MM.1S (cell line): ENCODE results near the gene BANP.

Source experiments
- DNase-seq: peaks from one replicate; pipeline ENCODE4 v3.0.0-alpha.2; 2015
- H2AFZ ChIP-seq: fragments of 300-600 bp; sonication (generic); 2 replicates; pipeline ENCODE4 v1.6.0; 2016; ENCODE audit warnings: antibody characterized with exemption, low read length
- H3F3A ChIP-seq: fragments of 300-600 bp; sonication (generic); 2 replicates; pipeline ENCODE4 v1.6.1; 2016; ENCODE audit warnings: mild to moderate bottlenecking, antibody characterized with exemption, low read length, moderate library complexity, mixed read lengths; ENCODE audit not compliant: insufficient read depth
- H3K27ac ChIP-seq: fragments of 300-600 bp; sonication (generic); 2 replicates; pipeline ENCODE4 v1.5.1; 2016; ENCODE audit warnings: mild to moderate bottlenecking, low read length
- H3K27me3 ChIP-seq: fragments of 300-600 bp; sonication (generic); replicated peaks from 2 replicates; pipeline ENCODE4 v1.6.0; 2016; ENCODE audit warnings: low read length; ENCODE audit not compliant: insufficient read depth
- H3K36me3 ChIP-seq: fragments of 300-600 bp; sonication (generic); replicated peaks from 2 replicates; pipeline ENCODE4 v1.6.1; 2016; ENCODE audit warnings: mild to moderate bottlenecking, low read length, mixed read lengths; ENCODE audit not compliant: insufficient read depth
- H3K4me1 ChIP-seq: fragments of 300-600 bp; sonication (generic); 2 replicates; pipeline ENCODE4 v1.6.1; 2016; ENCODE audit warnings: low read length, mixed read lengths
- H3K4me2 ChIP-seq: fragments of 300-600 bp; sonication (generic); 2 replicates; pipeline ENCODE4 v1.6.0; 2016; ENCODE audit warnings: low read depth, low read length
- H3K4me3 ChIP-seq: fragments of 300-600 bp; sonication (generic); 2 replicates; pipeline ENCODE4 v1.5.1; 2016; ENCODE audit warnings: low read length, mixed read lengths
- H3K79me2 ChIP-seq: fragments of 300-600 bp; sonication (generic); 2 replicates; pipeline ENCODE4 v1.6.1; 2016; ENCODE audit warnings: mixed run types, low read length, mixed read lengths
- H3K9ac ChIP-seq: fragments of 300-600 bp; sonication (generic); 2 replicates; pipeline ENCODE4 v1.6.1; 2016; ENCODE audit warnings: low read length, mixed read lengths
- H3K9me2 ChIP-seq: fragments of 300-600 bp; sonication (generic); replicated peaks from 2 replicates; pipeline ENCODE4 v1.6.1; 2016; ENCODE audit warnings: mild to moderate bottlenecking, low read length, mixed read lengths; ENCODE audit not compliant: insufficient read depth
- H3K9me3 ChIP-seq: fragments of 300-600 bp; sonication (generic); replicated peaks from 2 replicates; pipeline ENCODE4 v1.6.1; 2016; ENCODE audit warnings: mild to moderate bottlenecking, low read length, mixed read lengths; ENCODE audit not compliant: insufficient read depth
- H4K20me1 ChIP-seq: fragments of 300-600 bp; sonication (generic); 2 replicates; pipeline ENCODE4 v1.6.1; 2016; ENCODE audit warnings: mild to moderate bottlenecking, low read length, moderate library complexity, mixed read lengths; ENCODE audit not compliant: insufficient read depth
- EZH2 ChIP-seq: fragments of 300-600 bp; sonication (generic); optimal IDR thresholded peaks from 2 replicates; pipeline ENCODE3; 2017; ENCODE audit warnings: low read depth, mild to moderate bottlenecking, antibody characterized with exemption, low read length, mixed read lengths
- EZH2phosphoT487 ChIP-seq: fragments of 300-600 bp; sonication (generic); IDR thresholded peaks from 2 replicates; pipeline ENCODE4 v1.6.1; 2018; ENCODE audit warnings: antibody characterized with exemption, low read length
- TF ChIP-seq, protein P1 (sequence below): fragments of 300-600 bp; sonication (generic); IDR thresholded peaks from 2 replicates; pipeline ENCODE4 v1.5.1; 2016; ENCODE audit warnings: antibody characterized with exemption, low read length, mixed read lengths

Gene BANP

DNA sequence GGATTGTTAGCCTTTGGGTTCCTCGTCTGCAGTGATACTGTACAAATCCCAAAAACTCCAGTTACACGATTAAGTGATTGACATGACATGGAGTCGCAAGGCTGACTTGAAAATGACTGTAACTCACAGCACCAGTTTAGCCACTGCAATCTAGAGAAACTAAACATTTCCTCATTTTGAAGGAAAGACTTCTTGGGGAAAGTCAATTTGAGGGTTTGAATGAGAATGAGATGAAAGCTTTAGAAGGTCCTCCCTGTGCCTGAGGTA, 4.8 kb downstream of the BANP start:
- Histone ChIP-seq H3K79me2 (peaks cover 86% of the 10 kb centered on the region), H3K4me2 (peak overlapping the region; percentile 76), H3K9me3 (no peaks in the 10 kb centered on the region), H3F3A (peaks cover 17% of the 10 kb centered on the region), H3K36me3 (no peaks in the 10 kb centered on the region), H3K27me3 (no peaks in the 10 kb centered on the region), H3K27ac (peak overlapping the region; percentile 99), H4K20me1 (no peaks in the 10 kb centered on the region), H3K4me3 (peak overlapping the region; percentile 40), H2AFZ (no peak overlapping the region), H3K9ac (peak overlapping the region; percentile 74), H3K9me2 (no peaks in the 10 kb centered on the region), H3K4me1 (peaks cover 28% of the 10 kb centered on the region)
- no peak for TF ChIP-seq EZH2
- TF ChIP-seq, protein P1, sequence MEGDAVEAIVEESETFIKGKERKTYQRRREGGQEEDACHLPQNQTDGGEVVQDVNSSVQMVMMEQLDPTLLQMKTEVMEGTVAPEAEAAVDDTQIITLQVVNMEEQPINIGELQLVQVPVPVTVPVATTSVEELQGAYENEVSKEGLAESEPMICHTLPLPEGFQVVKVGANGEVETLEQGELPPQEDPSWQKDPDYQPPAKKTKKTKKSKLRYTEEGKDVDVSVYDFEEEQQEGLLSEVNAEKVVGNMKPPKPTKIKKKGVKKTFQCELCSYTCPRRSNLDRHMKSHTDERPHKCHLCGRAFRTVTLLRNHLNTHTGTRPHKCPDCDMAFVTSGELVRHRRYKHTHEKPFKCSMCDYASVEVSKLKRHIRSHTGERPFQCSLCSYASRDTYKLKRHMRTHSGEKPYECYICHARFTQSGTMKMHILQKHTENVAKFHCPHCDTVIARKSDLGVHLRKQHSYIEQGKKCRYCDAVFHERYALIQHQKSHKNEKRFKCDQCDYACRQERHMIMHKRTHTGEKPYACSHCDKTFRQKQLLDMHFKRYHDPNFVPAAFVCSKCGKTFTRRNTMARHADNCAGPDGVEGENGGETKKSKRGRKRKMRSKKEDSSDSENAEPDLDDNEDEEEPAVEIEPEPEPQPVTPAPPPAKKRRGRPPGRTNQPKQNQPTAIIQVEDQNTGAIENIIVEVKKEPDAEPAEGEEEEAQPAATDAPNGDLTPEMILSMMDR: no peak
- TF ChIP-seq EZH2phosphoT487: no peak
- no peak for DNase-seq

DNA sequence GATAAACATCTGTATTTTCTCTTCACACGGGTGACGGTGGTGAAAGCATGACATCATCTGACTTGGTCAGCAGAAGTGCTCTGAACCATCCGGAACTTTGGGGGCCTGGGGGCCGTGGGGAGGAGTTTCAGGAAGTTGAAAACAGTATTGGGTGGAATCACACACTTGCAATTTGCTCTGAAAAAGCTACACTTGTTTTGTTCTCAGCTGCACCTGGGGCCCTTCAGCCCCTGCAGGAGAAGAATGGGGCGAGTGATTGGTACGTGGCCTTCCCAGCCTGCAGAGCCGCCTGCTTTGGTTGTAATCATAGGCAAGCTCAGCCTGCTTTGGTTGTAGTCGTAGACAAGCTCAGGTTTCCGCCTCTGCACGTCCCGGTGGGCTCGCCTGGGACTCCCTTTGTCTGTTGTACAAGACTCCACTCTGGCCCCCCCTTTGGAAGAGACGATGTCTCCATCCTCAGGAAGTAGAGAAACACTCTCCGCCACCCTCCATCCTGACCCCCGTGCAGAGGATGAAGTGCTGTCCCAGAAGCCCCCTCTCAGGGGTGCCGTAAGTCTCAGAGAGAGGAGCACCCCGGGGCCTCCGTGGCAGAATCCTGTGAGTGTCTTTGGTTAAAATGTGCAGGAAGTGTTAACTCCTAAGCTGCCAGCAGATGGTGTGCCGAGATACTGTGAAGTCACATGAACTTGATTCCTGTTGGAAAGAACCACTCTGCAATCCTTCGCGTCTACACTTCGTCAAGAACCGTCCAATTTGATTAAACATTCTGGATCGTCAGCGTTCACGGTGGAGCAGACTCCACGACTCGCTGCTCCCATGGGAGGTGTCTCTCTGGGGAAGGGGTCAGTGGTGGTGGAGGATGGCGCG, 5.4 kb downstream of the BANP start:
- peak overlapping the region; percentile 76 for H3K4me2 ChIP-seq
- DNase-seq: peak; percentile 81
- H3K4me1 ChIP-seq: peaks cover 28% of the 10 kb centered on the region
- H3K9ac ChIP-seq: peak overlapping the region; percentile 74
- peak overlapping the region; percentile 41 for H3K4me3 ChIP-seq
- TF ChIP-seq EZH2 (no peak), EZH2phosphoT487 (no peak)
- TF ChIP-seq, protein P1: no peak
- no peaks in the 10 kb centered on the region for H3K36me3 ChIP-seq
- H3F3A ChIP-seq: peaks cover 17% of the 10 kb centered on the region
- H3K27me3 ChIP-seq: no peaks in the 10 kb centered on the region
- H3K27ac ChIP-seq: peak overlapping the region; percentile 99
- no peaks in the 10 kb centered on the region for H3K9me3 ChIP-seq
- H3K9me2 ChIP-seq: no peaks in the 10 kb centered on the region
- H4K20me1 ChIP-seq: no peaks in the 10 kb centered on the region
- no peak overlapping the region for H2AFZ ChIP-seq
- peaks cover 92% of the 10 kb centered on the region for H3K79me2 ChIP-seq

DNA sequence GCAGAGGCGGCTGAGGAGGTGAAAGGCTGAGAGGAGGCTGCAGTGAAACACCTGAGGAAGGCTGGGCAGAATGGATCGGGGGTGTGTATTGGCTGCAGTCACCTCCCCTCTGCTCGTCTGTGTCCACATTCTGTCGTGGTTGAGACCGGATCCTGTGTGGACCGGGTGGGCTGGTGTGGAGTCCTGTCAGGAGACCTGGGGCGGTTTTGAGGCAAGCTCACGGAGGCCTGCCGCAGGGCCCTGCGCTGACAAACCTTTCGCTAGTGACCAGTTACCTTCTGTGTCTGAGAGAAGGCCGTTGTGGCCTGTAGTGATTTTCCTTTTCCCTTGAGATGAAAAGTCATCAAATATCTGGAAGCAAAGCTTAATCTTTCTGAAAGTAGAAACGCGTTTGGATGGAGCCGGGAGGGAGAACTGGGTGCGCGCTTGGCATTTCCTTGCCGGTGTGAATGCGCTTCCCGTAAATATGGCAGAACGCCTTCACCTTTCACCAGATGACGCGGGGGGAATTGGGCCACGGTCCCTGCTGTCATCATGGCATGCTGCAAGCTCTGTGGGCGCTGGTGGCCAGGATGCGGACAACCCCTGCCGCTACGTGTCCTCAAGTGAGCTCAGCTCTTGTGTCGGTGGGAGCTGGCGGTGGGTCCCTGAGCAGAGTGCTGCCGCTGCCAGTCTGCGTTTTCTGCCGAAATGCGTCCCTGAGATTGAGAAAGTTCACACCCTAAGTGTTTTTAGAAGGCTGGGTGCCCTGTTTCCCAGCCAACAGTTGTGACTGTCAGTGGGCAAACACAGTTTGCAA, 6.3 kb downstream of the BANP start:
- peak overlapping the region; percentile 76; the same call in 1 of the 2 replicates for H3K4me2 ChIP-seq
- H3K9me2 ChIP-seq: no peaks in the 10 kb centered on the region
- no peak for DNase-seq
- peak overlapping the region; percentile 99; the same call in 1 of the 2 replicates for H3K27ac ChIP-seq
- H3K36me3 ChIP-seq: no peaks in the 10 kb centered on the region
- peaks cover 17% of the 10 kb centered on the region for H3F3A ChIP-seq
- no peaks in the 10 kb centered on the region for H4K20me1 ChIP-seq
- H3K9me3 ChIP-seq: no peaks in the 10 kb centered on the region
- H3K27me3 ChIP-seq: no peaks in the 10 kb centered on the region
- TF ChIP-seq, protein P1: no peak
- no peak for TF ChIP-seq EZH2phosphoT487
- no peak for TF ChIP-seq EZH2
- H3K9ac ChIP-seq: no peak overlapping the region
- no peak overlapping the region for H2AFZ ChIP-seq
- no peak overlapping the region for H3K4me3 ChIP-seq
- H3K79me2 ChIP-seq: peaks cover 90% of the 10 kb centered on the region
- peaks cover 28% of the 10 kb centered on the region for H3K4me1 ChIP-seq
